Measurements from ENCODE around the gene AVPR2. TPM values are rescaled to one million over a fixed set of nuclear protein-coding genes. Genes with fewer than 3 reads are reported as not detected.

AVPR2 gene
- total RNA-seq, 6 experiments from 2014 or later = not detected

GRCh38 chrX:153877571-153878261, 26.8 kb upstream of the AVPR2 start:
- no peak for TF ChIP-seq CTCF (IDR thresholded peaks at IDR 0.05)
- Mint-ChIP-seq H3K27me3 (ENCODE audit: insufficient read depth) (peaks cover 18% of the 10 kb centered on the region), H3K36me3 (ENCODE audit: low read depth) (no peaks in the 10 kb centered on the region; the same call in 1 of the 2 replicates), H3K9me3 (no peaks in the 10 kb centered on the region), H3K27ac (no peak overlapping the region), H3K4me3 (no peak overlapping the region), H3K4me1 (ENCODE audit: low read depth) (peaks cover 6% of the 10 kb centered on the region)
- DNase-seq = no peak

GRCh38 chrX:153878345-153878744, 26.1 kb upstream of the AVPR2 start:
- H3K27ac Mint-ChIP-seq = no peak overlapping the region
- H3K27me3 Mint-ChIP-seq (ENCODE audit: insufficient read depth) = peaks cover 17% of the 10 kb centered on the region
- H3K36me3 Mint-ChIP-seq (ENCODE audit: low read depth) = no peaks in the 10 kb centered on the region; the same call in 1 of the 2 replicates
- H3K4me3 Mint-ChIP-seq = no peak overlapping the region
- peaks cover 6% of the 10 kb centered on the region for H3K4me1 Mint-ChIP-seq (ENCODE audit: low read depth)
- no peak for TF ChIP-seq CTCF (IDR thresholded peaks at IDR 0.05)
- DNase-seq = no peak
- no peaks in the 10 kb centered on the region for H3K9me3 Mint-ChIP-seq

GRCh38 chrX:153878969-153879653, 25.4 kb upstream of the AVPR2 start:
- peaks cover 15% of the 10 kb centered on the region for H3K27me3 Mint-ChIP-seq (ENCODE audit: insufficient read depth)
- peaks cover 6% of the 10 kb centered on the region for H3K4me1 Mint-ChIP-seq (ENCODE audit: low read depth)
- no peaks in the 10 kb centered on the region for H3K9me3 Mint-ChIP-seq
- TF ChIP-seq CTCF (IDR thresholded peaks at IDR 0.05) = no peak
- H3K27ac Mint-ChIP-seq = no peak overlapping the region
- H3K36me3 Mint-ChIP-seq (ENCODE audit: low read depth) = no peaks in the 10 kb centered on the region; the same call in 1 of the 2 replicates
- DNase-seq = no peak
- H3K4me3 Mint-ChIP-seq = no peak overlapping the region

GRCh38 chrX:153879741-153880439, 24.6 kb upstream of the AVPR2 start:
- Mint-ChIP-seq H3K36me3 (ENCODE audit: low read depth) (no peaks in the 10 kb centered on the region; the same call in 1 of the 2 replicates), H3K9me3 (no peaks in the 10 kb centered on the region), H3K4me3 (no peak overlapping the region), H3K27me3 (ENCODE audit: insufficient read depth) (peaks cover 15% of the 10 kb centered on the region), H3K27ac (no peak overlapping the region), H3K4me1 (ENCODE audit: low read depth) (peaks cover 6% of the 10 kb centered on the region)
- no peak for DNase-seq
- TF ChIP-seq CTCF (IDR thresholded peaks at IDR 0.05) = no peak

- no peak for DNase-seq
- Mint-ChIP-seq H3K4me3 (no peak overlapping the region), H3K27ac (no peak overlapping the region), H3K4me1 (ENCODE audit: low read depth) (peaks cover 6% of the 10 kb centered on the region), H3K9me3 (no peaks in the 10 kb centered on the region), H3K27me3 (ENCODE audit: insufficient read depth) (peaks cover 17% of the 10 kb centered on the region), H3K36me3 (ENCODE audit: low read depth) (no peaks in the 10 kb centered on the region)
- no peak for TF ChIP-seq CTCF (IDR thresholded peaks at IDR 0.05)
Measured at GRCh38 chrX:153880440-153880815, 24.0 kb upstream of the AVPR2 start.

Measured in HFFc6 (cell line).